NB4 (cell line): ENCODE results near the gene KIF18B.

ENCODE experiments used
- DNase-seq: peaks from one replicate; pipeline ENCODE4 v3.0.0; 2010; ENCODE audit warnings: low read depth
- H3K4me3 ChIP-seq: one replicate; pipeline ENCODE4 v1.5.1; 2011; ENCODE audit warnings: mild to moderate bottlenecking, low read depth, low read length, moderate library complexity
- MAX ChIP-seq: IDR thresholded peaks from 2 replicates; pipeline ENCODE4 v1.6.1; 2011; ENCODE audit warnings: low read depth, low read length
- MYC ChIP-seq: IDR thresholded peaks from 2 replicates; pipeline ENCODE4 v1.6.1; 2011; ENCODE audit warnings: low read depth, low read length
- POLR2A ChIP-seq: IDR thresholded peaks from 2 replicates; pipeline ENCODE4 v1.6.1; 2011; ENCODE audit warnings: mild to moderate bottlenecking; ENCODE audit not compliant: insufficient read length; ENCODE audit errors: extremely low read depth
- TF ChIP-seq, protein P1 (sequence below): IDR thresholded peaks from one replicate; pipeline ENCODE4 v1.5.1; 2012; ENCODE audit warnings: low read depth, low read length

The KIF18B gene

GRCh38 chr17:44894642-44895041 is 52.9 kb downstream of the KIF18B start:
- no peak overlapping the region for H3K4me3 ChIP-seq
- no peak for DNase-seq
- TF ChIP-seq POLR2A = no peak
- TF ChIP-seq MAX = no peak
- TF ChIP-seq, protein P1, sequence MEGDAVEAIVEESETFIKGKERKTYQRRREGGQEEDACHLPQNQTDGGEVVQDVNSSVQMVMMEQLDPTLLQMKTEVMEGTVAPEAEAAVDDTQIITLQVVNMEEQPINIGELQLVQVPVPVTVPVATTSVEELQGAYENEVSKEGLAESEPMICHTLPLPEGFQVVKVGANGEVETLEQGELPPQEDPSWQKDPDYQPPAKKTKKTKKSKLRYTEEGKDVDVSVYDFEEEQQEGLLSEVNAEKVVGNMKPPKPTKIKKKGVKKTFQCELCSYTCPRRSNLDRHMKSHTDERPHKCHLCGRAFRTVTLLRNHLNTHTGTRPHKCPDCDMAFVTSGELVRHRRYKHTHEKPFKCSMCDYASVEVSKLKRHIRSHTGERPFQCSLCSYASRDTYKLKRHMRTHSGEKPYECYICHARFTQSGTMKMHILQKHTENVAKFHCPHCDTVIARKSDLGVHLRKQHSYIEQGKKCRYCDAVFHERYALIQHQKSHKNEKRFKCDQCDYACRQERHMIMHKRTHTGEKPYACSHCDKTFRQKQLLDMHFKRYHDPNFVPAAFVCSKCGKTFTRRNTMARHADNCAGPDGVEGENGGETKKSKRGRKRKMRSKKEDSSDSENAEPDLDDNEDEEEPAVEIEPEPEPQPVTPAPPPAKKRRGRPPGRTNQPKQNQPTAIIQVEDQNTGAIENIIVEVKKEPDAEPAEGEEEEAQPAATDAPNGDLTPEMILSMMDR = no peak
- no peak for TF ChIP-seq MYC

- TF ChIP-seq MYC (no peak), MAX (no peak), POLR2A (no peak)
- TF ChIP-seq, protein P1 = no peak
- no peak for DNase-seq
- H3K4me3 ChIP-seq = no peak overlapping the region
Measured at GRCh38 chr17:44892250-44892649, 55.3 kb downstream of the KIF18B start.

- DNase-seq = no peak
- TF ChIP-seq MYC (no peak), MAX (no peak), POLR2A (no peak)
- TF ChIP-seq, protein P1 = no peak
- H3K4me3 ChIP-seq = no peak overlapping the region
Measured at GRCh38 chr17:44889003-44889402, 58.6 kb downstream of the KIF18B start.

GRCh38 chr17:44887971-44888954 is 59.3 kb downstream of the KIF18B start:
- H3K4me3 ChIP-seq = no peak overlapping the region
- TF ChIP-seq MYC (no peak), POLR2A (no peak), MAX (no peak)
- TF ChIP-seq, protein P1 = no peak
- DNase-seq = no peak

GRCh38 chr17:44887016-44887415 is 60.6 kb downstream of the KIF18B start:
- TF ChIP-seq MYC (no peak), POLR2A (no peak), MAX (no peak)
- TF ChIP-seq, protein P1 = no peak
- no peak for DNase-seq

More at GRCh38 chr17:44887016-44887415, 60.6 kb downstream of the KIF18B start:
- no peak overlapping the region for H3K4me3 ChIP-seq
